K562 (cell line): ENCODE data around the gene IRF9. TPM values are rescaled to one million over a fixed set of nuclear protein-coding genes. Genes with fewer than 3 reads are reported as not detected.

Experiments
- ARID4B ChIP-seq: sonication (generic); formaldehyde crosslinking; IDR thresholded peaks from 2 replicates; pipeline ENCODE4 v1.8.0; 2022; ENCODE audit warnings: mild to moderate bottlenecking, missing genetic modification reagents
- BCL6 ChIP-seq: fragments of 250-450 bp; sonication (Bioruptor Pico); IDR thresholded peaks from 2 replicates; pipeline ENCODE4 v1.4.0; 2020
- CBX8 ChIP-seq: fragments of 200-600 bp; sonication (generic); IDR thresholded peaks from 2 replicates; pipeline ENCODE4 v1.6.1; 2012; ENCODE audit warnings: borderline replicate concordance, mixed run types, low read depth, mild to moderate bottlenecking, moderate library complexity, mixed read lengths, low read length, control low read depth, inconsistent platforms; ENCODE audit not compliant: poor library complexity, severe bottlenecking; ENCODE audit errors: extremely low read depth
- FOXK1 ChIP-seq: sonication (generic); formaldehyde crosslinking; IDR thresholded peaks from 2 replicates; pipeline ENCODE4 v1.8.0; 2022; ENCODE audit warnings: missing genetic modification reagents, mild to moderate bottlenecking, borderline replicate concordance
- FOXP1 ChIP-seq: sonication (generic); formaldehyde crosslinking; IDR thresholded peaks from 2 replicates; pipeline ENCODE4 v1.8.0; 2022; ENCODE audit warnings: mild to moderate bottlenecking, missing genetic modification reagents
- L3MBTL2 ChIP-seq: fragments of 450-650 bp; IDR thresholded peaks from 2 replicates; pipeline ENCODE4 v1.6.1; 2016; ENCODE audit warnings: mild to moderate bottlenecking, moderate library complexity
- MNT ChIP-seq, 2 experiments: fragments of 450-650 bp; conservative IDR thresholded peaks; 2 replicates each; pipeline ENCODE4 v1.6.1; 2017; ENCODE audit warnings: mild to moderate bottlenecking in 2 of 2, moderate library complexity in 2 of 2
- MTA3 ChIP-seq: fragments of 450-650 bp; formaldehyde crosslinking; IDR thresholded peaks from 2 replicates; pipeline ENCODE4 v1.6.1; 2017; ENCODE audit warnings: mild to moderate bottlenecking, borderline replicate concordance
- NRF1 ChIP-seq, 2 experiments: fragments of 450-650 bp; IDR thresholded peaks in 1 of 2; conservative IDR thresholded peaks in 1 of 2; 2 replicates each; pipeline ENCODE4 v1.6.1; 2014; ENCODE audit warnings: mild to moderate bottlenecking in 2 of 2
- SAFB ChIP-seq: fragments of 200-400 bp; formaldehyde crosslinking; IDR thresholded peaks from 2 replicates; pipeline ENCODE4 v1.6.1; 2017; ENCODE audit warnings: low read depth, low read length, borderline replicate concordance
- SETDB1 ChIP-seq: IDR thresholded peaks from one replicate; pipeline ENCODE4 v1.6.1; 2012; ENCODE audit warnings: low read length, control low read depth, inconsistent platforms
- UBTF ChIP-seq, 2 experiments: IDR thresholded peaks; 2 replicates each; pipeline ENCODE4 v1.6.1; 2012; ENCODE audit warnings: improper control_type of control experiment in 2 of 2, low read depth in 2 of 2, low read length in 2 of 2, borderline replicate concordance in 1 of 2
- YY1 ChIP-seq, 3 experiments: IDR thresholded peaks; 2 replicates each; pipeline ENCODE4 v1.6.1; 2011; ENCODE audit warnings: low read length in 2 of 3, mild to moderate bottlenecking in 2 of 3, moderate library complexity in 2 of 3, borderline replicate concordance in 1 of 3, control low read depth in 1 of 3, low read depth in 1 of 3; ENCODE audit not compliant: insufficient read depth in 3 of 3, insufficient replicate concordance in 2 of 3, control insufficient read depth in 1 of 3, insufficient read length in 1 of 3; ENCODE audit errors: extremely low read depth in 1 of 3
- ZFX ChIP-seq: sonication (generic); formaldehyde crosslinking; IDR thresholded peaks from 2 replicates; pipeline ENCODE4 v1.8.0; 2022; ENCODE audit warnings: mild to moderate bottlenecking, missing genetic modification reagents, moderate library complexity
- polyA plus RNA-seq, 8 experiments: library from polyadenylated mRNA; depleted of rRNA in 4 of 8; stranded (reverse) in 5 of 8; unstranded in 3 of 8; fragments of >200 nt; fragmentation: Nextera tagmentation in 2 of 8; fragmentation: Illumina TruSeq in 1 of 8; extraction: Ambion mirVana in 2 of 8; extraction: Trizol in 1 of 8; gene quantifications; 2 replicates each; pipeline versions ENCODE4 v1.2.1 to v1.2.3, GENCODE V29; 2011 to 2014; ENCODE audit warnings: inconsistent platforms in 1 of 8, missing spikeins in 1 of 8
- total RNA-seq, 7 experiments: library from RNA; depleted of rRNA in 6 of 7; stranded (reverse); fragments of >200 nt in 6 of 7; fragmentation: Illumina TruSeq in 2 of 7; extraction: Trizol in 2 of 7; gene quantifications; 2 replicates each; pipeline versions ENCODE4 v1.2.1 to v1.2.3, GENCODE V29; 2011 to 2021; ENCODE audit warnings: low replicate concordance in 1 of 7
- TF ChIP-seq, protein P1 (sequence below): sonication (generic); formaldehyde crosslinking; IDR thresholded peaks from 2 replicates; pipeline ENCODE4 v1.8.0; 2022; ENCODE audit warnings: missing genetic modification reagents, mild to moderate bottlenecking, moderate library complexity, borderline replicate concordance

Gene IRF9
- total and polyA plus RNA-seq, 9 of the 15 experiments (the other 6 are each of a cell fraction or from before 2014, with no cell fraction given), result 0.79 to 14.8 (median 6.1) TPM

- peak in 1 of 3 experiments; percentile 21 for TF ChIP-seq YY1 (IDR thresholded peaks at IDR 0.05; ENCODE audit: borderline replicate concordance in 1 of 3, control insufficient read depth in 1 of 3, extremely low read depth in 1 of 3, insufficient read depth in 3 of 3, insufficient read length in 1 of 3, insufficient replicate concordance in 2 of 3, low read depth in 1 of 3, low read length in 2 of 3)
- TF ChIP-seq UBTF (IDR thresholded peaks at IDR 0.05; ENCODE audit: borderline replicate concordance in 1 of 2, low read depth in 2 of 2, low read length in 2 of 2), result peak; percentile 68 to 90; a peak in 2 of 4 replicates
- TF ChIP-seq, protein P1, sequence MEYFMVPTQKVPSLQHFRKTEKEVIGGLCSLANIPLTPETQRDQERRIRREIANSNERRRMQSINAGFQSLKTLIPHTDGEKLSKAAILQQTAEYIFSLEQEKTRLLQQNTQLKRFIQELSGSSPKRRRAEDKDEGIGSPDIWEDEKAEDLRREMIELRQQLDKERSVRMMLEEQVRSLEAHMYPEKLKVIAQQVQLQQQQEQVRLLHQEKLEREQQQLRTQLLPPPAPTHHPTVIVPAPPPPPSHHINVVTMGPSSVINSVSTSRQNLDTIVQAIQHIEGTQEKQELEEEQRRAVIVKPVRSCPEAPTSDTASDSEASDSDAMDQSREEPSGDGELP (CRISPR knock-in tag), result peak; percentile 45; the same call in 1 of the 2 replicates
- TF ChIP-seq ZFX (CRISPR knock-in tag), result peak; percentile 60
- TF ChIP-seq MNT (conservative IDR thresholded peaks at IDR 0.05), result peak in 1 of 2 experiments; percentile 29; a peak in 1 of 4 replicates
- TF ChIP-seq FOXK1 (CRISPR knock-in tag), result no peak
- TF ChIP-seq ARID4B (CRISPR knock-in tag), result peak; percentile 88
- TF ChIP-seq MTA3, result 0 out of 2 replicates have a peak, but pooled peaks have one; percentile 53
- no peak for TF ChIP-seq SETDB1
- peak; percentile 83 to 84 for TF ChIP-seq NRF1 (conservative IDR thresholded peaks at IDR 0.05 in 1 of 2, IDR thresholded peaks at IDR 0.05 in 1 of 2)
- peak; percentile 47; the same call in 1 of the 2 replicates for TF ChIP-seq L3MBTL2
- no peak for TF ChIP-seq BCL6 (CRISPR knock-in tag)
- no peak for TF ChIP-seq CBX8
- no peak for TF ChIP-seq FOXP1 (CRISPR knock-in tag)
- peak; percentile 87 for TF ChIP-seq SAFB
These were observed 25.0 kb upstream of the IRF9 start, which contains the start of gene PSME1 (continued) for GRCh38 chr14:24135834-24136683.
